Suprapubic skin (tissue), 4 donors: Measurements from ENCODE around the gene TRABD2A.

Experiments
- EP300 ChIP-seq: sonication (generic); formaldehyde crosslinking; IDR thresholded peaks from one replicate; pipeline ENCODE4 v1.6.1; 2017; ENCODE audit warnings: antibody characterized with exemption
- POLR2A ChIP-seq, 2 donors: fragments of 450-650 bp; IDR thresholded peaks; one replicate each; pipeline ENCODE4 v1.6.1; 2017; ENCODE audit warnings: antibody characterized with exemption in 2 of 2, mild to moderate bottlenecking in 2 of 2, moderate library complexity in 2 of 2
- POLR2AphosphoS5 ChIP-seq, 3 donors: sonication (generic); formaldehyde crosslinking; IDR thresholded peaks; one replicate each; pipeline ENCODE4 v1.6.1; 2017; ENCODE audit warnings: antibody characterized with exemption in 3 of 3
- TF ChIP-seq, protein P1 (sequence below), 2 donors: fragments of 200-600 bp in 1 of 2; fragments of 450-650 bp in 1 of 2; sonication (generic) in 1 of 2; IDR thresholded peaks; one replicate each; pipeline ENCODE4 v1.5.1; 2016 to 2019; ENCODE audit warnings: antibody characterized with exemption in 2 of 2, mild to moderate bottlenecking in 1 of 2, moderate library complexity in 1 of 2

DNA sequence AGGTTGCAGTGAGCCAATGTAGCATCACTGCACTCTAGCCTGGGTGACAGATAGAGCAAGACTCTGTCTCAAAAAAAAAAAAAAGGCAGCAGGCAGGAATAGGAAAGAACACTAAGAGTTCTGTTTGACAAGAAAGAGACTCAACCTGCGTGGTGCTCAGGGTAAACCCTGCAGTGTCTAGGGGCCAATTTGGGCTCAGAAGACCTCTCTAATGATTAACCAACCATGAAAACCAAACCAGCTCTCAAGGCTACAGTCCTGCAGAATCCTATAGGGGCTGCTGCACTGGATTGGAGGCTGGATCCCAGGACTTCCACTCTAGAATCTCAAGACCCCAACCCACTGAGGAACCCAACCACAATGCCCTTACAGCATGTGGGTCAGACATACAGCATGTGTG lies 2.4 kb downstream of the TRABD2A start:
- TF ChIP-seq POLR2AphosphoS5 (IDR thresholded peaks at IDR 0.05), result no peak
- no peak for TF ChIP-seq EP300
- TF ChIP-seq, protein P1, sequence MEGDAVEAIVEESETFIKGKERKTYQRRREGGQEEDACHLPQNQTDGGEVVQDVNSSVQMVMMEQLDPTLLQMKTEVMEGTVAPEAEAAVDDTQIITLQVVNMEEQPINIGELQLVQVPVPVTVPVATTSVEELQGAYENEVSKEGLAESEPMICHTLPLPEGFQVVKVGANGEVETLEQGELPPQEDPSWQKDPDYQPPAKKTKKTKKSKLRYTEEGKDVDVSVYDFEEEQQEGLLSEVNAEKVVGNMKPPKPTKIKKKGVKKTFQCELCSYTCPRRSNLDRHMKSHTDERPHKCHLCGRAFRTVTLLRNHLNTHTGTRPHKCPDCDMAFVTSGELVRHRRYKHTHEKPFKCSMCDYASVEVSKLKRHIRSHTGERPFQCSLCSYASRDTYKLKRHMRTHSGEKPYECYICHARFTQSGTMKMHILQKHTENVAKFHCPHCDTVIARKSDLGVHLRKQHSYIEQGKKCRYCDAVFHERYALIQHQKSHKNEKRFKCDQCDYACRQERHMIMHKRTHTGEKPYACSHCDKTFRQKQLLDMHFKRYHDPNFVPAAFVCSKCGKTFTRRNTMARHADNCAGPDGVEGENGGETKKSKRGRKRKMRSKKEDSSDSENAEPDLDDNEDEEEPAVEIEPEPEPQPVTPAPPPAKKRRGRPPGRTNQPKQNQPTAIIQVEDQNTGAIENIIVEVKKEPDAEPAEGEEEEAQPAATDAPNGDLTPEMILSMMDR (IDR thresholded peaks at IDR 0.05), result no peak
- no peak for TF ChIP-seq POLR2A (IDR thresholded peaks at IDR 0.05)
